Measurements from ENCODE around the gene LCN1.

- TF ChIP-seq CTCF (IDR thresholded peaks at IDR 0.05; ENCODE audit: insufficient read depth, low read length), result no peak
- TF ChIP-seq REST (IDR thresholded peaks at IDR 0.05; ENCODE audit: insufficient replicate concordance, low read depth), result no peak
These were observed 51.9 kb downstream of the LCN1 start for GRCh38 chr9:135573124-135573523.

All from HL-60 (cell line).